Midbrain (tissue), 1 donor: ENCODE measurements around the gene SLC39A11.
"Not testable (repeated sequence)": the region's sequence is repeated elsewhere in the genome, so short reads cannot be mapped to it uniquely, and the experiment has no call there.

Source experiments
- DNase-seq: peaks from one replicate; lab custom pipeline; 2025; lab: John Stamatoyannopoulos, UW

The SLC39A11 gene

GRCh38 chr17:72656130-72656763 is 436.2 kb downstream of the SLC39A11 start:
- DNase-seq, result peak; percentile 20

- DNase-seq, result no peak
Observed at GRCh38 chr17:72654706-72655105, 437.8 kb downstream of the SLC39A11 start.

- no peak for DNase-seq
Observed at GRCh38 chr17:72651988-72652387, 440.5 kb downstream of the SLC39A11 start.

- no peak for DNase-seq
Observed at GRCh38 chr17:72648702-72649101, 443.8 kb downstream of the SLC39A11 start.

- DNase-seq, result no peak
Observed at GRCh38 chr17:72646176-72646575, 446.3 kb downstream of the SLC39A11 start.

GRCh38 chr17:72644492-72644891 is 448.0 kb downstream of the SLC39A11 start:
- no peak for DNase-seq

GRCh38 chr17:72643575-72644216 is 448.8 kb downstream of the SLC39A11 start:
- DNase-seq, result no peak

GRCh38 chr17:72642720-72643119 is 449.8 kb downstream of the SLC39A11 start:
- DNase-seq, result no peak

GRCh38 chr17:72640415-72641165 is 451.9 kb downstream of the SLC39A11 start:
- DNase-seq, result no peak

- no peak for DNase-seq
Observed at GRCh38 chr17:72639711-72640110, 452.8 kb downstream of the SLC39A11 start.

- DNase-seq, result not testable (repeated sequence)
Observed at GRCh38 chr17:72638932-72639331, 453.6 kb downstream of the SLC39A11 start.

GRCh38 chr17:72635034-72635635 is 457.4 kb downstream of the SLC39A11 start:
- no peak for DNase-seq

- DNase-seq, result no peak
Observed at GRCh38 chr17:72634621-72635020, 457.9 kb downstream of the SLC39A11 start.

GRCh38 chr17:72631949-72632684 is 460.4 kb downstream of the SLC39A11 start:
- no peak for DNase-seq

GRCh38 chr17:72631568-72631948 is 460.9 kb downstream of the SLC39A11 start:
- no peak for DNase-seq

- no peak for DNase-seq
Observed at GRCh38 chr17:72624652-72625051, 467.8 kb downstream of the SLC39A11 start.

GRCh38 chr17:72624226-72624625 is 468.3 kb downstream of the SLC39A11 start:
- no peak for DNase-seq

- no peak for DNase-seq
Observed at GRCh38 chr17:72622661-72623433, 469.6 kb downstream of the SLC39A11 start.

- no peak for DNase-seq
Observed at GRCh38 chr17:72619976-72620650, 472.4 kb downstream of the SLC39A11 start.

GRCh38 chr17:72618001-72618509 is 474.4 kb downstream of the SLC39A11 start:
- no peak for DNase-seq
